H9 (cell line): Measurements from ENCODE around the gene KIF26B. TPM values are rescaled to one million over a fixed set of nuclear protein-coding genes. Genes with fewer than 3 reads are reported as not detected.

Experiments
- DNase-seq: peaks from one replicate; pipeline ENCODE4 v3.0.0-alpha.2; 2017
- H2AFZ ChIP-seq: one replicate; pipeline ENCODE4 v1.6.1; 2013; ENCODE audit warnings: mild to moderate bottlenecking, low read length, control low read depth, moderate library complexity
- H2AK5ac ChIP-seq: 2 replicates; pipeline ENCODE4 v1.6.1; 2013; ENCODE audit warnings: low read length, control low read depth, mixed read lengths; ENCODE audit not compliant: insufficient read length
- H2BK120ac ChIP-seq: one replicate; pipeline ENCODE4 v1.6.1; 2013; ENCODE audit warnings: low read depth, mild to moderate bottlenecking, low read length, control low read depth, inconsistent platforms; ENCODE audit not compliant: poor library complexity, severe bottlenecking
- H2BK12ac ChIP-seq: 2 replicates; pipeline ENCODE4 v1.6.1; 2013; ENCODE audit warnings: low read length, control low read depth, mixed read lengths, low read depth; ENCODE audit not compliant: insufficient read length
- H2BK15ac ChIP-seq: 2 replicates; pipeline ENCODE4 v1.6.1; 2013; ENCODE audit warnings: low read depth, low read length, control low read depth
- H2BK20ac ChIP-seq: one replicate; pipeline ENCODE4 v1.6.1; 2013; ENCODE audit warnings: low read depth, mild to moderate bottlenecking, low read length, control low read depth, inconsistent platforms; ENCODE audit not compliant: poor library complexity, severe bottlenecking
- H2BK5ac ChIP-seq: 2 replicates; pipeline ENCODE4 v1.6.1; 2013; ENCODE audit warnings: low read length, control low read depth, mixed read lengths; ENCODE audit not compliant: insufficient read length
- H3K14ac ChIP-seq: 2 replicates; pipeline ENCODE4 v1.6.1; 2013; ENCODE audit warnings: low read length, control low read depth; ENCODE audit not compliant: insufficient read depth
- H3K18ac ChIP-seq: 2 replicates; pipeline ENCODE4 v1.6.1; 2013; ENCODE audit warnings: low read depth, mild to moderate bottlenecking, mixed read lengths, low read length, control low read depth; ENCODE audit not compliant: insufficient read length
- H3K23ac ChIP-seq: 2 replicates; pipeline ENCODE4 v1.6.1; 2013; ENCODE audit warnings: low read length, control low read depth, mixed read lengths, low read depth; ENCODE audit not compliant: insufficient read length
- H3K23me2 ChIP-seq: 2 replicates; pipeline ENCODE4 v1.6.1; 2013; ENCODE audit warnings: low read depth, mild to moderate bottlenecking, mixed read lengths, low read length, control low read depth; ENCODE audit not compliant: insufficient read length, poor library complexity, severe bottlenecking
- H3K27ac ChIP-seq: 2 replicates; pipeline ENCODE4 v1.5.1; 2013; ENCODE audit warnings: low read length, control low read depth, mixed read lengths, low read depth; ENCODE audit not compliant: insufficient read length
- H3K27me3 ChIP-seq: 2 replicates; pipeline ENCODE4 v1.6.1; 2013; ENCODE audit warnings: low read length, control low read depth, inconsistent platforms; ENCODE audit not compliant: insufficient read depth
- H3K4ac ChIP-seq: 2 replicates; pipeline ENCODE4 v1.6.1; 2013; ENCODE audit warnings: low read depth, mild to moderate bottlenecking, control low read depth, inconsistent platforms, low read length, moderate library complexity
- H3K4me1 ChIP-seq: 2 replicates; pipeline ENCODE4 v1.6.1; 2013; ENCODE audit warnings: low read length, control low read depth, inconsistent platforms; ENCODE audit not compliant: insufficient read depth
- H3K4me2 ChIP-seq: 2 replicates; pipeline ENCODE4 v1.6.1; 2013; ENCODE audit warnings: low read length, control low read depth, mixed read lengths; ENCODE audit not compliant: insufficient read length, insufficient read depth
- H3K56ac ChIP-seq: 2 replicates; pipeline ENCODE4 v1.6.1; 2013; ENCODE audit warnings: low read depth, mild to moderate bottlenecking, mixed read lengths, low read length, control low read depth; ENCODE audit not compliant: insufficient read length
- H3K79me1 ChIP-seq: 2 replicates; pipeline ENCODE4 v1.6.1; 2013; ENCODE audit warnings: low read depth, mild to moderate bottlenecking, moderate library complexity, low read length, control low read depth, inconsistent platforms; ENCODE audit not compliant: insufficient read depth, poor library complexity, severe bottlenecking
- H3K79me2 ChIP-seq: 2 replicates; pipeline ENCODE4 v1.6.1; 2013; ENCODE audit warnings: low read length, control low read depth, inconsistent platforms; ENCODE audit not compliant: insufficient read depth
- H3K9ac ChIP-seq: 2 replicates; pipeline ENCODE4 v1.6.1; 2013; ENCODE audit warnings: low read length, control low read depth, mixed read lengths; ENCODE audit not compliant: insufficient read length; ENCODE audit errors: extremely low read depth
- H3K9me3 ChIP-seq: one replicate; pipeline ENCODE4 v1.6.1; 2013; ENCODE audit warnings: low read depth, low read length, inconsistent platforms; ENCODE audit not compliant: control insufficient read depth
- H3T11ph ChIP-seq: one replicate; pipeline ENCODE4 v1.6.1; 2013; ENCODE audit warnings: mild to moderate bottlenecking, low read length, control low read depth, inconsistent platforms
- H4K20me1 ChIP-seq: one replicate; pipeline ENCODE4 v1.6.1; 2013; ENCODE audit not compliant: control insufficient read depth, insufficient read length, insufficient read depth
- H4K5ac ChIP-seq: 2 replicates; pipeline ENCODE4 v1.6.1; 2013; ENCODE audit warnings: low read depth, mild to moderate bottlenecking, mixed read lengths, low read length, control low read depth; ENCODE audit not compliant: insufficient read length
- H4K8ac ChIP-seq: replicated peaks from 2 replicates; pipeline ENCODE4 v1.6.1; 2013; ENCODE audit warnings: low read length, control low read depth, mixed read lengths, low read depth; ENCODE audit not compliant: insufficient read length
- H4K91ac ChIP-seq: 2 replicates; pipeline ENCODE4 v1.6.1; 2013; ENCODE audit warnings: low read depth, mild to moderate bottlenecking, moderate library complexity, mixed read lengths, low read length, control low read depth; ENCODE audit not compliant: insufficient read length
- H3K27ac Mint-ChIP-seq, 3 experiments: 2 replicates in 2 of 3; 3 replicates in 1 of 3; pipeline ENCODE4 v1.8.0; 2020 to 2021; ENCODE audit warnings: mixed read lengths in 3 of 3, mild to moderate bottlenecking in 1 of 3, moderate library complexity in 1 of 3
- H3K27me3 Mint-ChIP-seq: 2 replicates; pipeline ENCODE4 v1.8.0; 2021; ENCODE audit warnings: low read depth, mild to moderate bottlenecking, moderate library complexity, mixed read lengths
- H3K36me3 Mint-ChIP-seq, 3 experiments: 2 replicates in 2 of 3; 3 replicates in 1 of 3; pipeline ENCODE4 v1.8.0; 2020 to 2021; ENCODE audit warnings: low read depth in 3 of 3, mixed read lengths in 3 of 3; ENCODE audit not compliant: insufficient read depth in 1 of 3
- H3K4me1 Mint-ChIP-seq, 2 experiments: 2 replicates each; pipeline ENCODE4 v1.8.0; 2020; ENCODE audit warnings: mixed read lengths in 2 of 2
- H3K4me3 Mint-ChIP-seq, 2 experiments: 2 replicates in 1 of 2; 3 replicates in 1 of 2; pipeline ENCODE4 v1.8.0; 2020 to 2021; ENCODE audit warnings: mild to moderate bottlenecking in 2 of 2, mixed read lengths in 2 of 2, moderate library complexity in 1 of 2
- H3K9me3 Mint-ChIP-seq, 2 experiments: 2 replicates in 1 of 2; 3 replicates in 1 of 2; pipeline ENCODE4 v1.8.0; 2020; ENCODE audit warnings: mild to moderate bottlenecking in 2 of 2, mixed read lengths in 2 of 2, moderate library complexity in 1 of 2
- WGBS: extraction: QIAGEN DNeasy Blood & Tissue Kit; methylation state at CpG from one replicate; pipeline ENCODE4 v1.1.7; 2013; ENCODE audit warnings: missing lambda C conversion rate, low lambda C conversion rate, mixed read lengths; ENCODE audit not compliant: insufficient read length; ENCODE audit errors: extremely low coverage; 5-methylcytosine and 5-hydroxymethylcytosine counted together
- total RNA-seq: library from RNA; stranded (reverse); gene quantifications from 2 replicates; pipeline ENCODE4 v1.2.1, GENCODE V29; 2021
- TF ChIP-seq, protein P1 (sequence below): fragments of 200-600 bp; sonication (generic); conservative IDR thresholded peaks from 3 replicates; pipeline ENCODE4 v1.8.0; 2021; ENCODE audit warnings: antibody characterized with exemption, mild to moderate bottlenecking

KIF26B gene
- total RNA-seq, 1 experiment from 2014 or later: 0.13 TPM

DNA sequence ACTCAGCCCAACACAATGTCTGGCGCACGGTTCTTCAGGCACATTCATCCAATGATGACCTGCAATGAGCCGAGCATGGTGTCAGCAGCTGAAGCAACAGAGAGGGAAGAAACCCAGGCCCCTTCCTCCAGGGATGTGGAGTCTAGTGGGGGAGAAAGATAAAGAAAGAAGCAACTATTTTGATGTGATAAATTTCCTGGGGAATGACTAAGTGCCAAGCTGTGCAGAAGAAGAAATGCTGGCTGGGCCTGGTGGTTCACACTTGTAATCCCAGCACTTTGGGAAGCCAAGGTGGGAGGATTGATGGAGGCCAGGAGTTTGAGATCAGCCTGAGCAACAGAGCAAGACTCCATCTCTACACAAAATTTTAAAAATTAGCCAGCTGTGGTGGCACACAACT lies 561.8 kb downstream of the KIF26B start:
- no peaks in the 10 kb centered on the region for H3K9me3 Mint-ChIP-seq
- no peak overlapping the region for H2AFZ ChIP-seq
- no peak overlapping the region for H2AK5ac ChIP-seq
- no peaks in the 10 kb centered on the region for H3K23me2 ChIP-seq
- H3K79me2 ChIP-seq: no peaks in the 10 kb centered on the region
- H3K4ac ChIP-seq: no peak overlapping the region
- H3K27ac ChIP-seq: no peak overlapping the region
- peaks cover 2% of the 10 kb centered on the region for H3K27me3 Mint-ChIP-seq
- no peak overlapping the region for H4K5ac ChIP-seq
- DNase-seq: no peak
- H3K9me3 ChIP-seq: no peaks in the 10 kb centered on the region
- H2BK120ac ChIP-seq: no peak overlapping the region
- no peaks in the 10 kb centered on the region for H3K79me1 ChIP-seq
- no peak overlapping the region for H3K14ac ChIP-seq
- H3K4me1 Mint-ChIP-seq: peaks cover 3 to 9% of the 10 kb centered on the region in 2 experiments; a peak in 3 of 4 replicates
- no peak overlapping the region for H3K23ac ChIP-seq
- no peak overlapping the region for H2BK12ac ChIP-seq
- H3K18ac ChIP-seq: no peak overlapping the region
- no peaks in the 10 kb centered on the region for H4K20me1 ChIP-seq
- H3K27me3 ChIP-seq: no peaks in the 10 kb centered on the region
- WGBS: no CpG with 5 or more reads among the region's 3 CpGs
- no peak overlapping the region for H3K56ac ChIP-seq
- no peak overlapping the region for H3K4me2 ChIP-seq
- H2BK5ac ChIP-seq: no peak overlapping the region
- H4K91ac ChIP-seq: no peak overlapping the region
- no peak overlapping the region for H2BK20ac ChIP-seq
- no peak overlapping the region for H2BK15ac ChIP-seq
- no peak overlapping the region for H3K4me3 Mint-ChIP-seq
- no peaks in the 10 kb centered on the region for H3K4me1 ChIP-seq
- no peaks in the 10 kb centered on the region for H3K36me3 Mint-ChIP-seq
- H3K9ac ChIP-seq: no peak overlapping the region
- TF ChIP-seq, protein P1, sequence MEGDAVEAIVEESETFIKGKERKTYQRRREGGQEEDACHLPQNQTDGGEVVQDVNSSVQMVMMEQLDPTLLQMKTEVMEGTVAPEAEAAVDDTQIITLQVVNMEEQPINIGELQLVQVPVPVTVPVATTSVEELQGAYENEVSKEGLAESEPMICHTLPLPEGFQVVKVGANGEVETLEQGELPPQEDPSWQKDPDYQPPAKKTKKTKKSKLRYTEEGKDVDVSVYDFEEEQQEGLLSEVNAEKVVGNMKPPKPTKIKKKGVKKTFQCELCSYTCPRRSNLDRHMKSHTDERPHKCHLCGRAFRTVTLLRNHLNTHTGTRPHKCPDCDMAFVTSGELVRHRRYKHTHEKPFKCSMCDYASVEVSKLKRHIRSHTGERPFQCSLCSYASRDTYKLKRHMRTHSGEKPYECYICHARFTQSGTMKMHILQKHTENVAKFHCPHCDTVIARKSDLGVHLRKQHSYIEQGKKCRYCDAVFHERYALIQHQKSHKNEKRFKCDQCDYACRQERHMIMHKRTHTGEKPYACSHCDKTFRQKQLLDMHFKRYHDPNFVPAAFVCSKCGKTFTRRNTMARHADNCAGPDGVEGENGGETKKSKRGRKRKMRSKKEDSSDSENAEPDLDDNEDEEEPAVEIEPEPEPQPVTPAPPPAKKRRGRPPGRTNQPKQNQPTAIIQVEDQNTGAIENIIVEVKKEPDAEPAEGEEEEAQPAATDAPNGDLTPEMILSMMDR: no peak
- H3T11ph ChIP-seq: no peak overlapping the region
- H3K27ac Mint-ChIP-seq: no peak overlapping the region
- H4K8ac ChIP-seq: no peak overlapping the region
